NCI-H146 (cell line): ENCODE data around the gene TGFB2.

Experiments used
- DNase-seq: peaks from one replicate; lab custom pipeline; 2025; lab: John Stamatoyannopoulos, UW

TGFB2 gene

DNA sequence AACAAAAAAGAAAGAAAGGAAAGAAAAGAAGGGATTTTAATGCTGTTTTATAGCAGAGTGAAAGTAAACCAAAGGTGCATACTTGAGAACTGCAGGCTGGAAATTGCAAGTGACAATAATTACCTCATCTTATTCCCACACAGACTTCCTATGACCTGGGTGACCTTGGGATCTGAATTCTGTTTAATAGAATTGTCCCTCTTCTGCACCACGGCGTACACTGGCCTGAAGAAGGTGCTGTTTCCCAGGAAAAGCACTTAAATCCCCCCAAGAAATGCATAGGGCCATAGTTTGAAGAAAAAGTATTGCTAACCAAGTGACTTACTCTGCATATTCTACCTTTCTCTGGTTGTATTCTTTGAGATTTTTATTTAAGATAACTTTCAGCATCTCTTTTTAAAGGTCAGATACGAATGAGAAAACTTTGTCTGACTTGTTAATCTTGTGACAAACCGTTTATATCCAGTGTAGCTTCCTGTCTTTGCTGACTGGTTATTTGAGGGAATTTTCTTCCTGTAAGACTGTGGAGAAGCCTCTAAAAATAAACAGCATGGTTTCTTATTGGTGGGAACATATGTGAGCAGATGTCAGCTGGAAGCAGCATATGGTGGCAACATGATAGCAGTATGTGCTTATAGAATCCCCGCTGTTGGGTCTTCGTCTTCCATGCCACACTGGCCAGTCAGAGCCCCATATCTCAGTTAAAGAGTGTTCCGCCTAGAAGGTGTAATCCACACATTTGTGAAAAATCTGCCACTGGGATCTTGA, 16.3 kb downstream of the TGFB2 start:
- DNase-seq: peak; percentile 46

DNA sequence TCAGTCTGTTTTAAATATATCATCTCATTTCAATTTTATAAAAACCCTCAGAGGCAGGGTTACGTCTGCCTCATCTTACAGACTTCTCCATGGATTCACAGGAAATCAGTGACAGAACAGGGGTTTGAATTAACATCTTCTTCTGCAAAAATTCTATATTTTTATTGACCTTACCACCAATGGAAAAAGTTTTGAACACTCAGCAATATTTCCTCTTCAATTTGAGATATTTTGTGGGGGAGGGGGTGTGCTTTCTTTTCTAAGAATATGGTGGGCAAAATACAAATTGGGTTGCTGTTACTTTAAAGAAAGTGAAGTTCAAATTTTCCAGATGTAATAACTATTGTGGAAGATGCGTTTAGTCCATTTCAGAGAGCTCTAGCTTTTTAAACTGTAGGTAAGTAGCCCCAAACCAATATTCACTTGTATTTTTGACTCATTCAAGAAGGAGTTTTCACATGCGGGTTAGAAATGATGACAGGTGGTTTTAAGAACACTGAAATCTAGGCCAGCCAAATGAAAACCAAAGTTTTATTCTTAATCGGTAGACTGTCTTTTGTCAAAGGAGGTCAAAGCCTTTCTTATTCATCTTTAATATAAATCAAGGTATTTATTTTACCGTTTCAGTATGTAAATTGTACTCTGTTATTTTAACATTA, 17.4 kb downstream of the TGFB2 start:
- no peak for DNase-seq

DNA sequence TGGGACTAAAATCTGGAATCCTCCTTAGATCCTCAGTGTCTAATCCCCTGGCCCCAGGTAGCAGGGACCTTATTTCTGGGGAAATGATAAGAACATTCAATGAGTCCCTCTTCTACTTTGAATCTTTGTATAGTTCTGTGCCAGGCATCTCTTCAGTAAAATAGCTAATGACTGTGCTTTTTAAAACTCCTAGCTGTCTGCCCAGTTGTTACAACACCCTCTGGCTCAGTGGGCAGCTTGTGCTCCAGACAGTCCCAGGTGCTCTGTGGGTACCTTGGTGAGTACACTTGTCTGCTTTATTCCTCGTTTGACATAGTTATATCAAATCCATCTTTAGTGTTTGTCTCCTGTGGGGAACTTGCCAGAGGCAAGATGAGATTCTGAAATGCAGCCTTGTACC, 18.0 kb downstream of the TGFB2 start:
- no peak for DNase-seq

DNA sequence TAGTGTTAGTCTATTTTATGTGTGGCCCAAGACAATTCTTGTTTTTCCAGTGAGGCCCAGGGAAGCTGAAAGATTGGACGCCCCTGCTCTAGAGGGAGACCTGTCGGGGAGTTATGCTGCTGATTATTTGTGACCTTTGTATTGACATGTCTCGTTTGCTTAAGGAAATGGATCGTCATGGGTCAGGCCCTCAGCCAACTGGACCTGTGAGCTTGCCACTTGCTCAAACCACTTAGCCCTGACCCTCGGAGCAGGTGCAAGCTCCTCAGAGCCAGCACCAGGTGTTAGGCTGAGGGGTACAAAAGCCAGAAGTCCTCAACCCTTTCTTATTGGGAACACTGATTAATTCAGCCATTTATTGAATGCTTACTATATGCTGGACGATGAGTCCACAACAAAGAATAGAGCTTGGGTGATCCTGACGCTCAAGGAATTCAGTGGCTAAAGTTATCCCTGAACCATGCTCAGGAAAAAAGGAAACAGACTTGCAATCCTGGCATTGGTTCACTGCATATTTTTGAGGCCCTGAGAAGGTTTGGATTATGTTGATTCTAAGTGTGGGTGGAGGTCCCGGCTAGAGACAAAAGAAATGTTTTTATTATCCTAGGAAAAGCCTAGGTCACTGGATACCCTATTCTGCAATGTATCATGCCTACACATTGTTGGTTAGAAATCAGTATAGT, 19.0 kb downstream of the TGFB2 start:
- peak; percentile 78 for DNase-seq

DNA sequence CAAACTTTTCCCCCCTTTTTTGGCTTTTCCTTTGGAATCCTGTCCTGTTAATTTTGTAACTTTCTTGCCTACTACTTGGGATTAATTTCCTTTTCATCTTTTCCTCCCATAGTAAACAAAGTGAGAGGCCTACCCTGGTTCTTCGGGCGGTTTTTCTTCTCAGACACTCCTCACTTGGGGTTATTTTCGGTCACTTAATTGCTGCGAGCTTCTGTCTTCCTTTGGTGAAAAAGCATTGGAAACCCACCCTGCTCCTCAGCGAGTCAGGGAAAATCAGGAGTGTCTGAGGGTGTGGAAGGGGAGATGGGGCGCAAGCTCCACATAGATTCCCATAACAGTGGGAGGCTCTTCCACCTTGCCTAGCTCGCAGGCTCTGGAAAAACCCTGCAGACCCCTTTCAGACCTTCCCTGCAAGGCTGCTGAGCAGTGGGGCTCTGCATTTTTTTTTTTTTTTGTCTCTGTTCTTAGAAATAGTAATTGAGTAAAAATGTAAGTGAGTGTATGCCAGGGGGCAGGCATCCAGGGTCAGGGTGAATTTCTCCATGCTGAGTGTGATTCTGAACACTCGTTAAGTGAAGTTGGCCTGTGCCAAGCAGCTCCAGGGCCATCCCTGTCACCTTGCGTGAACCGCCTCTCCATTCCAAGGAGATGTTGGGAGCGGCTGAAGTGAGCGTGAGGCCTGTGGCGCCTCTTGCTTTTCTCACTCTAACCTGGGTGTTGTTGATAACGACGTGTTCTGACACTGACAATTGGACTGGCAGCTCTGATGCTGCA, 20.3 kb downstream of the TGFB2 start:
- no peak for DNase-seq

DNA sequence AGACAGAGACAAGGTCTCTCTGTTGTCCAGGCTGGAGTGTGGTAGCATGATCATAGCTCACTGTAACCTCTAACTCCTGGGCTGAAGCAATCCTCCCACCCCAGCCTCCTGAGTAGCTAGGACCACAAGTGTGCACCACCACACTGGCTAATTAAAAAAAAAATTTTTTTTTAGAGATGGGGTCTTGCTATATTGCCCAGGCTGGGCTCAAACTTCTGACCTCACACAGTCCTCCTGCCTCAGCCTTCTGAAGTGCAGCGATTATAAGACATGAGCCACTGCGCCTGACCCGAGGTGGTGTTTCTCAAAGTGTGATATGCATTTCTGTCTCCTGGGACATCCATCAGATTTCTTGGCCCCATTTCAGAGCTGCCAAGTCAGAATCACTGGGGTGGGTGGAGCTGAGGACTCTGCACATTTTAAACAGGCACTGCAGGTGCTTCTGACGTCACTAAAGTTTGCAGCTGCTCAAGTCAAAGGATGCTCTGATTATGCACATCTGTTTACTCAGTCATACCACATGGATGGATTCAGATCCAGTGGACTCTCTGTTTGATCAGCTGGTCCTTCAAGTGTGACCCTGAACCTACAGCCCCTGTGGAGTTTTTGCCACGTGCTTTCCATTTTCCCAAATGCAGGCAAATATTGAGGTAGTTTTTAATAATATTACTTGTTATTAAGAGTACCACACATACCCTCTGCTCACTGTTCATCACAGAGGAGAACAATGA, 21.4 kb downstream of the TGFB2 start:
- DNase-seq: peak; percentile 97

DNA sequence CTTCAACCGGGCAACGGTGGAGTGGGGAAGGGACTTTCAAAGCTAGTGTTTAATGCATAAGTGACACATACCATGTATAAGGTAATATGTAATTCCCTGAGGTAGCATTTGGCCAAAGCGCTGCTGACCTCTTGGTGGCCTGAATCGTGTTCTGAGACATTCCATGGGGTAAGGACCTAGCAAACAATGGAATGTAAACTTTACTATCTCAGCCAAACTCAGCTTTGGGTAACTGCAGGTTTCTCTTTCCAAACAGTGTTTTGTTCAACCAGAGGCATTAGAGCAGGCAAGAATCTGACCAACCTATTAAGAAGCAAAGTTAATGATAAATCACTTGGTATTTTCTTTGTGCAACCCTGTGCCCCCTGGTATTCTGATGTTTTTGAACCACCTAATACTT, 22.0 kb downstream of the TGFB2 start:
- no peak for DNase-seq

DNA sequence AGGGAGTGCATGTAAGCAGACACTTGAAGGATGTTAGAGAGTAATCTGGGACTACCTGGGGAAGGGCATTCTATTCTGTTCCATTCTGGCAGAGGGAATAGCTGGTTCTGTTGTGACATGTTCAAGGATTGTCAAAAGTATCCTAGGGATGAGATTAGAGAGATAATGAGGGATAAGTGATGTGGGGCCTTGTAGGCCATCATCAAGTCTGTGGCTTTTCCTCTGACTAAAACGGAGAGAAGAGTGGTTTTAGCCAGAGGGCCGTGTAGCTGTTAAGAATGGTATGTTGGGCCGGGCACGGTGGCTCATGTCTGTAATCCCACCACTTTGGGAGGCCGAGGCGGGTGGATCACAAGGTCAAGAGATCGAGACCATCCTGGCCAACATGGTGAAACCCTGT, 23.6 kb downstream of the TGFB2 start:
- no peak for DNase-seq

DNA sequence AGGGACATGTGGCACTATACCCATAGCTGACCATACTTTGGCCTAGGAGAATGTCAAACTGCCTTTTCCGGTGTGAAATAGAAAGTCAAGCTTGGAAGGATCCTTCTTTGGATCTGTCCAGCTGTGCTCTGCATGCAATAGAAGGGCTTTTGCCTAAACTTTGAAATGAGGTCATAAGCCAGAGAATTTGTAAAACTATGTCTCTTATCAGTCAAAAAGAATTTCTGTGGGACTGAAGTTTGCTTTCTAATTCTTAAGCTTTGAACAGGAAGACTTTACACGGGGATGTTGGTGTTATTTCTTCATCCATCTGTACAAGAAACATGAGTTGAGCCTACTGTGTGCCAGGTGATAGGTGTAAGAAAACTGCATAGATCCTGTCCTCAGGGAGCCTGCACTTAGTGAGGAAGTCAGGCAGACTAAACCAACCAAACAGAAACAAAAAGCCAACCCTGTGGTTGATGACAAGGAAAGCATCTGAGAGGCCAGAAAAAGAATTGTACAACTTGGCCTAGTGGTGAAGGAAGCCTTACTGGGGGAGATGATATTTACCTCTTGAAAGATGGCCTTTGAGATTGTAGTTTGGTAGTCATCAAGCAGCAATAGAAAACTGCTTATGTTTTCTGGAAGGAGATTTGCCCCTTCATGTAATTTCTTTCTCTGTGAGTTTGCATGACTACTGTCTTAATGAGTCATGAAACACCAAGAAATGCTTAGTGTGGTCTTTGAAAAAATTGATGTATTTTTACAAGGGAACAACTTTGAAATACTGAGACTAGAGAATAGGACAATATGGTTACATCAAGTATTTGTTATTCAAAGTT, 24.8 kb downstream of the TGFB2 start:
- DNase-seq: no peak

DNA sequence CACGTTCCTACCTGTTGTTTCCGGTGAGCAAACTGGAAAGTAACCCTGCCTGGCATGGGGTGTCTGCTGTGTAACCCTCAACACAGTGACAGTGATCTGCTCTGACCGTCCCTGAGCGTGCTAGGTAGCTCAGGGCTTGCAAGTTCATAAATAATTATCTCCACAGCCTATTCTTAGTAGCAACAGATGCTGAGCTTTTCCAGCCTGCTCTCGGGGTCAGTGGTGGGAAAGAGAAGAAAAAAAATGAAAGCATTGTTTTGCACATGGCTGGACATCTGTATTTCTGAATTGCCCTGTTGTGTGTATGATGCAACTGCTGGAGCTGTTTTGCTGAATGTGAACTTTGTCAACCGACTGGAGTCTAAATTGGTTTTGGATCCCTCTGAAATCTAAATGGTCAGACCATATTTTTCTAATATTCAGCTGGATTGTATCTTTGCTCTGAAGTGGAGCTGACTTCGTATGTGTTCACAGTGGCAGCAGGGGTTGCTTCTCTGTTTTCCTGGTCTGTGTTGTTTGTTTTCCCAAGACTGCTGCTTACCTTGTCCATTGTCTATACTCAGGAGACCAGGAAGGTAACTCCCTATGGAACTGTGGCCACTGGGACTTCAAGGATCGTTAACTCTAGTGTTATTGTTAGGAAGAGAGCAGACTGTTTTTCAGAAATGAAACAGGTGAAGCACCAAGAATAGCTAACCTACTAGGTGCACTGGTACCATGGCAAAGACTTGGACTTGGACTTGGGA, 27.0 kb downstream of the TGFB2 start:
- DNase-seq: peak; percentile 65

DNA sequence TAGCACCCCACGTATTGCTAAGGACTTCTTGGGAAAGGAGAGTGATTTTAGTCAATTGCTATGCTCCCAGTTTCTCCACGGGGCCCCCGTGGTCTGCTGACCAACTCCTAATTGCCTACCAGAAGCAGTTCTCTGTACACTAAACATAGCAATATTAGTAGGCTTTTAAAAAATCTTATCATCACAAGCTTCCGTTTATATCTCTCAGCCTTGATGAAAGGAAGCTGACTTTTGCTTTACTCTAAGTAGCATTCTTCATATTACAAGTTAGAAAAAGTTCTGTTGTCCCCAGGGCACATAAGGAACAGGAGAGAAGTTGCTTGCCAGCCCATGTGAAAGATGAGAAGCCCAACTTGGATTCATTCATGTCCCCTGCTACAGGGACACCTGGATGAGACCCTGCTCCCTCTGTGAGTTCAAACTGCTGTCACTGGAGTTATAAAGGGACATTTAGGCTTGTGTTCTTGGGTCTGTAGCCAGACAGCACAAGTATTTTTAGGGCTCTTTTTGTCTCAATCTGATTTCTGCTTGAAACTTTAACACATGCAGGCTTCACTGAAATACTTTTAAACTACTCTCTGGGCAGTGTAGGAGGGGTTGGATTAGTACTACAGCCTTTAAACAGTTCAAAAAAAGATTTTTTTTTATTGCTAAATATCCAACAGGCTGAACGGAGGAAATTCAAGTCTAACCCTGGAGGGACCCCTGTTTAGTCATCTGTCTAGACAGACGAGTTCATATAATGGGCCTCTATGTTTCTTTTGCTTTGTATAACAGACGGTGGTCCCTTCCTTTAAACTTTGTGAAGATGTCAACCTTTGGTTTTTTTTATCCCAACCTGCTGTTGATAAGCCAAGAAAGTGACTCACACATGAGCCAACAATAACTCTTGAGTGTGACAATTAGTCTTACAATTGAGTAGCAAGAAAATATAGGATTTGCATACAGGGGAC, 29.5 kb downstream of the TGFB2 start:
- no peak for DNase-seq

DNA sequence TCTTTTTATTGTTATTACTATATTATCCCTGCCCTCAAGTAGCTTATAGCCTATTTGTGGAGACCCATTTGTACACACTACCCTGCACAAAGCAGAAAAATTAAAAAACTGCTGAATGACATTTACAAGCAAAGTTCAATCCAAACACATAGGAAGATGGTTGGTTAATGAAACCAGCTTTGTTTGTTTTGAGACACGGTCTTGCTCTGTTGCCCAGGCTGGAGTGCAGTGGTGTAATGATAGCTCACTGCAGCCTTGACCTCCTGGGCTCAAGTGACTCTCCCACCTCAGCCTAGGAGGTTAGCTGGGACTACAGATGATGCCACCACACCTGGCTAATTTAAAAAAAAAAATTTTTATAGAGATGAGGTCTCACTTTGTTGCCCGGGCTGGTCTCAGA, 31.6 kb downstream of the TGFB2 start:
- no peak for DNase-seq

DNA sequence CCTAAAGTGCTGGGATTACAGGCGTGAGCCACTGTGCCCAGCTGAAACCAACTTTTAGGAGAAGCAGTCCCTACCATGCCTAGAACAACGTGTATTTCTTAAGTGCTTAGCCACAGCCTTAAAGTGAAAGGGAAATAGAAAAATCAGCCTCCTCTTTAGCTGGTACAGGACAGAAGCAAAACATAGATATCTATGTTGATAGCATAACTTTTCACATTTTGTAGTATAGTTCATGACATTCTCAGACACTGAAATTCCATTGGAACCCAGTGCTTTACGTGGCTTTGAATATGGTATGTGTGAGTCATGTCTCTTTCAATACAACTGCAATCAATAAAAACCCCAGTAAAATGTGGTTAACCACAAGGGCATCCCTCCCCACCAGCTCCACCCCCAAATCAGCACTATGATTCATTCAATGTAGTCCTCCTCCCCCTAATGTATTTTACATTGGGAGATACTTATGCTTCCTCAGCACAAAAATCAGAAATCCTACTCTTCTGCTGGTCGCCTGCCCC, 32.1 kb downstream of the TGFB2 start:
- no peak for DNase-seq

DNA sequence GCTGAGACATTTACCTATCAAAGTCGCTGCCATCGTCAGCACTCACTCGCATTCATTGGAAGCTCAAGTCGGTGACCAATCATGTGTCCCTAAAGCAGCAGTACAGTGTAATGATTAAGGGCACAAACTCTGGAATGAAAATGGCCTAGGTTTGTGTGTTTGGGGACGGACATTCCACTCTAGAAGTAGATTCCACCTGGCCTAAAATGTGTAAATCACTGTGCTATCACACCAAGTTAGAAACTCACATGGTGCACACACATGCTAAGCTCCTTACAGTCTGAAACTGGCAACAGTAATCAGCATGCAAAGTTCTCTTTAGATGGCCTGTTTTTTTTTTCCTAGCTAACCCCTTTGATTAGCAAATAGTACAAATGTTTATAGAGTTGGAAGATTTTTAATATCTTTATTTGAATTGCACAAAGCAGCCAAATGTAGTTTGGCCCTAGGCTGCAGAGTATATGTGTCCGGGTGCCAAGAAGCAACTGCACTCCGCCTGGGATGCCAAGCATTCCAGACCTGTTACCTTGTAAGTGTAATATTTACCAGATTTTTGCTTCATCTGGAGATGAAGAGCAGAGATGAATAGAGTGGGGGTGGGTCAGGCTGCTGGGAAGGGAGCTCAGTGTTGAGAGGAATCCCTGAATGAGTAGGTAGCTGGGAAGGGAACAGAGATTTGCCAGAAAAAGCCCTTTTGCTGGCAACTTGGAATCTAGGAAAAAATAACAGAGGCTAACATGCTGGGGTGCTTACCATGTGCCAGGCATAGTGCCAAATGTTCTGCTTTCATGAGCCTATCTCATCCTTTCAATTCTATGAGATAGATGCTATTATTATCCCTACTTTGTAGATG, 35.2 kb downstream of the TGFB2 start:
- no peak for DNase-seq

DNA sequence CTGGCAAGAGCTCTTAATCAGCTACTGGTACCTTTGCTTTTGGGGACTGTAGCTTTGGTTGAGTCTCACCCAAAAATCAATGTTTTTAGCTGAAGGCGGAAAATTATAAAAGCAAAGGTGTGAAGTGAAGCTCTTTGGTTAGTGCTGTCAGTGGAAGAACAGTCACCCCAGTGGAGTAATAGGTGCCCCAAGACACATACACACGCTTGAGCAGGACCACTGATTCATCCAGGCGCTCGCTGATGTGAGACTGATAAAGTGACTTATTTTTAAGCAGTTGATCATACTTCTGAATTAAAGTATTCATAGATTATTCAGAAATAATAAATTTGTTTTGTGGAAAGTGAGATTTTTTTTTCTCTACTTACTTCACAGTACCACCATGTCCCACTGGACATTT, 37.1 kb downstream of the TGFB2 start:
- no peak for DNase-seq

DNA sequence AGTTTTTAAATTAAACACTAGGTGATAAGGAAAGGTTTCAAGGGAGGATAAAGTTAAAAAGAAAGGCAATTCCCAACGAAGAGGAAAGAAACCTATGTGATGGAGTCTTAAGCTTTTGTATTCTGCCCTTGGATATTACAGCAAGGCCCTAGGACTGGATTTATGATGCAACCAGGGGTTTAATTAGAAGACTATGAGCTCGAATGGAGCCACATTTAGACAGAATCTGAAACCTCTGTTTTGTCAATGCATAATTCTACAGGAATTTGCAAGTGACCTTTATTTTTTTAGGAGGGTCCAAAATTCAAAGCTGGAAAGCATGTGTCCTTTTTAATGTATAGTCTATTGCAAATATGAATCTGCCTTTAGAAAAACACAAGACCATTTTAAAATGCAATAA, 37.9 kb downstream of the TGFB2 start:
- DNase-seq: peak; percentile 48

DNA sequence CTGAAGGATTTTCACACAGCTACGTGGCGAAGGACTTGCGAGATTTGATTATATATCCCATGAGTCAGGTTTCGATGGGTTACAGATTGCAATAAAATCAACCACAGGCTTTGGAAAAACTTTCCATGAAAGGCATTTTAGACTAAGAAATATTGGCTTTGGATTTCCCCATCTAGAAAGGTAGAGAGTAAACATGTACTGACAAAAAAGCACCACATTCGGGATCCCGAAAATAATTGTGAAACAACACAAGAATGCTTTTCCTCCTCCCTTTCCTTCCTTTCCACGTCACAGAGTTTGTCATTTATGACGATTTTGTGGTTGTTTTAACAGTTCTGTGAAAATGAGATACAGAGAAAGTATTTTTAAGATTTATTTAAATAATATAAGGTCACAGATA, 38.5 kb downstream of the TGFB2 start:
- DNase-seq: no peak

DNA sequence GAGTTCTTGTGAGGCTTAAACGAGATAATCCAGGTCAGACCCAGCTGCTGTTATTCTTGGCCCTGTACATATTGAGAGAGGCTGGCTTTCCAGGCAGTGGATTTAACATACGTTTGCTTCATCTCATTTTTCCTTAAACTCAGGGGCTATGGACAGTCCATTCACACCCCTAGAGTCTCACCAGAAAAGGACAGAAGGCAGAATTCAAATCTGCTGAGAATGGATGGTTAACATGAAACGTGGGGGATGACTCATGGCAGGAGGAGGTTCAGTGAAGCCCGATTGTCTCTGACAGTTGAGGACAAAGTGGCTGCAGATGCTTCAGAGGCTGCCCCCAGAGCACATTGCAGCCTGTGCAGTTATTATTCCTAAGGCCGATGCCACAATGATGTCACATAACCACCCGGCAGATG, 39.5 kb downstream of the TGFB2 start:
- DNase-seq: peak; percentile 69
